ENCODE measurements around the gene STX10.

GRCh38 chr19:13122980-13123957, 26.9 kb downstream of the STX10 start:
- no peak for TF ChIP-seq CTCF (IDR thresholded peaks at IDR 0.05; ENCODE audit: low read depth, low read length, poor library complexity, severe bottlenecking)
- TF ChIP-seq EZH2phosphoT487 (IDR thresholded peaks at IDR 0.05; ENCODE audit: borderline replicate concordance, low read length) = no peak

Measured in DOHH2 (cell line).